ENCODE data around the gene PPHLN1.

DNA sequence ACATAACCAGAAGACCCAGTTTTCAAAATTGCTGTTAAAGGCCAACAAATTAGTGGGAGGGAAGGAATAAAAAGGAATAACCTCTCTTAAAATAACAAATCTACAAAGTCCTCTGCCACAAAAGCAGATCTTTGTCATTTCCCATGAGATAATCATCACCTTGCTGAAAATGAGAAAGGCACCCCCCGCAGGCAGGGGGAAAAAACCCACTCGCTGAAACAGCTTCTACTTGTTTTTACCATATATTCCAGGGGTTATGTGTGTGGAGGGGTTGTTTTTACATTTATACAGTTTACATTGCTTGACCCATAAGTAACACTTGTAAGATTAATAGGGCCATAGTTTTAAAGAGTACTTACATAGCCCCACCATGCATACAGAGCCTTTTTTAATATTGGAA lies 132.6 kb downstream of the PPHLN1 start:
- TF ChIP-seq EZH2 (IDR thresholded peaks at IDR 0.05; ENCODE audit: borderline replicate concordance, insufficient read depth, low read depth, low read length, poor library complexity, severe bottlenecking), result no peak
- TF ChIP-seq, protein P1, sequence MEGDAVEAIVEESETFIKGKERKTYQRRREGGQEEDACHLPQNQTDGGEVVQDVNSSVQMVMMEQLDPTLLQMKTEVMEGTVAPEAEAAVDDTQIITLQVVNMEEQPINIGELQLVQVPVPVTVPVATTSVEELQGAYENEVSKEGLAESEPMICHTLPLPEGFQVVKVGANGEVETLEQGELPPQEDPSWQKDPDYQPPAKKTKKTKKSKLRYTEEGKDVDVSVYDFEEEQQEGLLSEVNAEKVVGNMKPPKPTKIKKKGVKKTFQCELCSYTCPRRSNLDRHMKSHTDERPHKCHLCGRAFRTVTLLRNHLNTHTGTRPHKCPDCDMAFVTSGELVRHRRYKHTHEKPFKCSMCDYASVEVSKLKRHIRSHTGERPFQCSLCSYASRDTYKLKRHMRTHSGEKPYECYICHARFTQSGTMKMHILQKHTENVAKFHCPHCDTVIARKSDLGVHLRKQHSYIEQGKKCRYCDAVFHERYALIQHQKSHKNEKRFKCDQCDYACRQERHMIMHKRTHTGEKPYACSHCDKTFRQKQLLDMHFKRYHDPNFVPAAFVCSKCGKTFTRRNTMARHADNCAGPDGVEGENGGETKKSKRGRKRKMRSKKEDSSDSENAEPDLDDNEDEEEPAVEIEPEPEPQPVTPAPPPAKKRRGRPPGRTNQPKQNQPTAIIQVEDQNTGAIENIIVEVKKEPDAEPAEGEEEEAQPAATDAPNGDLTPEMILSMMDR (IDR thresholded peaks at IDR 0.05), result no peak

All from B cell (primary cell).